Measurements from ENCODE around the gene AP3S2.

DNA sequence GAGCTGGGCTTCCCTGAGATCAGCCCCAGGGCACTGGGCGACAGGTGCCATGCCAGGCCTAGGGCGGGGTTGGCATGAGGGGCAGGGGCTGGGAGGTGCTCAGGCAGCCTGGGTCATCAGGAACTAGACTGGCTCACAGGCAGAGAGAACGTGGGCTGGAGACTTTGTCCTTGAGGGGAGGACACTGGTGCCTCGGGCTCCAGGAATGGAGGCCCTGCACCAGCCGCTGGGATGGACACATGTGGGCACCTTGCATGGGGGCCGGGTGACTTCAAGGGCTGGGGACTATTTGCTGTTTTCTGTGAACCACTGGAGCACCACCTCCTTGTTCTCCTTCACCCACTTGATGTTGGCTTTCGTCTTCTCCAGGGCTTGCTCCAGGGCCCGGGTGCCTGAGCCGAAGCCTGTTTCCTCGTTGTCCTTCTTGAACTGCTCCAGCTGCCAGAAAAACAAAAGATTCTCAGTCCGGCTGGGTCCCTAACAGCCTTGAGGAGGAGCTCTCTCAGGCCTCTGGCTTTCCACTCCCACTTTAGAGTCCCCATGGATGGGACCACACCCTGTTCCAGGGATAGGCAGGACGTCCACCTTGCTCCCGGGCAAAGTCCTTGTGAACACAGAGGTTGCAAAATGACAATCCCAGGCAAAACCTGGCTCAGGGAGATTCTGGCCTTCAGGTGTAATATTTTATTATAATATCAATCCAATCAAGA is 108.6 kb downstream of the AP3S2 start:
- TF ChIP-seq, protein P1, sequence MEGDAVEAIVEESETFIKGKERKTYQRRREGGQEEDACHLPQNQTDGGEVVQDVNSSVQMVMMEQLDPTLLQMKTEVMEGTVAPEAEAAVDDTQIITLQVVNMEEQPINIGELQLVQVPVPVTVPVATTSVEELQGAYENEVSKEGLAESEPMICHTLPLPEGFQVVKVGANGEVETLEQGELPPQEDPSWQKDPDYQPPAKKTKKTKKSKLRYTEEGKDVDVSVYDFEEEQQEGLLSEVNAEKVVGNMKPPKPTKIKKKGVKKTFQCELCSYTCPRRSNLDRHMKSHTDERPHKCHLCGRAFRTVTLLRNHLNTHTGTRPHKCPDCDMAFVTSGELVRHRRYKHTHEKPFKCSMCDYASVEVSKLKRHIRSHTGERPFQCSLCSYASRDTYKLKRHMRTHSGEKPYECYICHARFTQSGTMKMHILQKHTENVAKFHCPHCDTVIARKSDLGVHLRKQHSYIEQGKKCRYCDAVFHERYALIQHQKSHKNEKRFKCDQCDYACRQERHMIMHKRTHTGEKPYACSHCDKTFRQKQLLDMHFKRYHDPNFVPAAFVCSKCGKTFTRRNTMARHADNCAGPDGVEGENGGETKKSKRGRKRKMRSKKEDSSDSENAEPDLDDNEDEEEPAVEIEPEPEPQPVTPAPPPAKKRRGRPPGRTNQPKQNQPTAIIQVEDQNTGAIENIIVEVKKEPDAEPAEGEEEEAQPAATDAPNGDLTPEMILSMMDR (IDR thresholded peaks at IDR 0.05), result no peak
- TF ChIP-seq, protein P2, sequence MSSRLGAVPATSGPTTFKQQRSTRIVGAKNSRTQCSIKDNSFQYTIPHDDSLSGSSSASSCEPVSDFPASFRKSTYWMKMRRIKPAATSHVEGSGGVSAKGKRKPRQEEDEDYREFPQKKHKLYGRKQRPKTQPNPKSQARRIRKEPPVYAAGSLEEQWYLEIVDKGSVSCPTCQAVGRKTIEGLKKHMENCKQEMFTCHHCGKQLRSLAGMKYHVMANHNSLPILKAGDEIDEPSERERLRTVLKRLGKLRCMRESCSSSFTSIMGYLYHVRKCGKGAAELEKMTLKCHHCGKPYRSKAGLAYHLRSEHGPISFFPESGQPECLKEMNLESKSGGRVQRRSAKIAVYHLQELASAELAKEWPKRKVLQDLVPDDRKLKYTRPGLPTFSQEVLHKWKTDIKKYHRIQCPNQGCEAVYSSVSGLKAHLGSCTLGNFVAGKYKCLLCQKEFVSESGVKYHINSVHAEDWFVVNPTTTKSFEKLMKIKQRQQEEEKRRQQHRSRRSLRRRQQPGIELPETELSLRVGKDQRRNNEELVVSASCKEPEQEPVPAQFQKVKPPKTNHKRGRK (CRISPR knock-in tag; IDR thresholded peaks at IDR 0.05; ENCODE audit: borderline replicate concordance), result no peak
- TF ChIP-seq, protein P3, sequence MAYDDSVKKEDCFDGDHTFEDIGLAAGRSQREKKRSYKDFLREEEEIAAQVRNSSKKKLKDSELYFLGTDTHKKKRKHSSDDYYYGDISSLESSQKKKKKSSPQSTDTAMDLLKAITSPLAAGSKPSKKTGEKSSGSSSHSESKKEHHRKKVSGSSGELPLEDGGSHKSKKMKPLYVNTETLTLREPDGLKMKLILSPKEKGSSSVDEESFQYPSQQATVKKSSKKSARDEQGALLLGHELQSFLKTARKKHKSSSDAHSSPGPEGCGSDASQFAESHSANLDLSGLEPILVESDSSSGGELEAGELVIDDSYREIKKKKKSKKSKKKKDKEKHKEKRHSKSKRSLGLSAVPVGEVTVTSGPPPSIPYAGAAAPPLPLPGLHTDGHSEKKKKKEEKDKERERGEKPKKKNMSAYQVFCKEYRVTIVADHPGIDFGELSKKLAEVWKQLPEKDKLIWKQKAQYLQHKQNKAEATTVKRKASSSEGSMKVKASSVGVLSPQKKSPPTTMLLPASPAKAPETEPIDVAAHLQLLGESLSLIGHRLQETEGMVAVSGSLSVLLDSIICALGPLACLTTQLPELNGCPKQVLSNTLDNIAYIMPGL (CRISPR knock-in tag; IDR thresholded peaks at IDR 0.05), result no peak
- TF ChIP-seq FOXK1 (CRISPR knock-in tag; IDR thresholded peaks at IDR 0.05) (no peak), ZNF121 (CRISPR knock-in tag; IDR thresholded peaks at IDR 0.05) (no peak), ZNF396 (CRISPR knock-in tag; IDR thresholded peaks at IDR 0.05; ENCODE audit: borderline replicate concordance) (no peak), IRF2 (CRISPR knock-in tag; IDR thresholded peaks at IDR 0.05; ENCODE audit: borderline replicate concordance, low read depth) (no peak)
- TF ChIP-seq, protein P4, sequence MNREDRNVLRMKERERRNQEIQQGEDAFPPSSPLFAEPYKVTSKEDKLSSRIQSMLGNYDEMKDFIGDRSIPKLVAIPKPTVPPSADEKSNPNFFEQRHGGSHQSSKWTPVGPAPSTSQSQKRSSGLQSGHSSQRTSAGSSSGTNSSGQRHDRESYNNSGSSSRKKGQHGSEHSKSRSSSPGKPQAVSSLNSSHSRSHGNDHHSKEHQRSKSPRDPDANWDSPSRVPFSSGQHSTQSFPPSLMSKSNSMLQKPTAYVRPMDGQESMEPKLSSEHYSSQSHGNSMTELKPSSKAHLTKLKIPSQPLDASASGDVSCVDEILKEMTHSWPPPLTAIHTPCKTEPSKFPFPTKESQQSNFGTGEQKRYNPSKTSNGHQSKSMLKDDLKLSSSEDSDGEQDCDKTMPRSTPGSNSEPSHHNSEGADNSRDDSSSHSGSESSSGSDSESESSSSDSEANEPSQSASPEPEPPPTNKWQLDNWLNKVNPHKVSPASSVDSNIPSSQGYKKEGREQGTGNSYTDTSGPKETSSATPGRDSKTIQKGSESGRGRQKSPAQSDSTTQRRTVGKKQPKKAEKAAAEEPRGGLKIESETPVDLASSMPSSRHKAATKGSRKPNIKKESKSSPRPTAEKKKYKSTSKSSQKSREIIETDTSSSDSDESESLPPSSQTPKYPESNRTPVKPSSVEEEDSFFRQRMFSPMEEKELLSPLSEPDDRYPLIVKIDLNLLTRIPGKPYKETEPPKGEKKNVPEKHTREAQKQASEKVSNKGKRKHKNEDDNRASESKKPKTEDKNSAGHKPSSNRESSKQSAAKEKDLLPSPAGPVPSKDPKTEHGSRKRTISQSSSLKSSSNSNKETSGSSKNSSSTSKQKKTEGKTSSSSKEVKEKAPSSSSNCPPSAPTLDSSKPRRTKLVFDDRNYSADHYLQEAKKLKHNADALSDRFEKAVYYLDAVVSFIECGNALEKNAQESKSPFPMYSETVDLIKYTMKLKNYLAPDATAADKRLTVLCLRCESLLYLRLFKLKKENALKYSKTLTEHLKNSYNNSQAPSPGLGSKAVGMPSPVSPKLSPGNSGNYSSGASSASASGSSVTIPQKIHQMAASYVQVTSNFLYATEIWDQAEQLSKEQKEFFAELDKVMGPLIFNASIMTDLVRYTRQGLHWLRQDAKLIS (CRISPR knock-in tag; IDR thresholded peaks at IDR 0.05; ENCODE audit: borderline replicate concordance), result no peak
- TF ChIP-seq, protein P5, sequence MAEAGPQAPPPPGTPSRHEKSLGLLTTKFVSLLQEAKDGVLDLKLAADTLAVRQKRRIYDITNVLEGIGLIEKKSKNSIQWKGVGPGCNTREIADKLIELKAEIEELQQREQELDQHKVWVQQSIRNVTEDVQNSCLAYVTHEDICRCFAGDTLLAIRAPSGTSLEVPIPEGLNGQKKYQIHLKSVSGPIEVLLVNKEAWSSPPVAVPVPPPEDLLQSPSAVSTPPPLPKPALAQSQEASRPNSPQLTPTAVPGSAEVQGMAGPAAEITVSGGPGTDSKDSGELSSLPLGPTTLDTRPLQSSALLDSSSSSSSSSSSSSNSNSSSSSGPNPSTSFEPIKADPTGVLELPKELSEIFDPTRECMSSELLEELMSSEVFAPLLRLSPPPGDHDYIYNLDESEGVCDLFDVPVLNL (CRISPR knock-in tag; IDR thresholded peaks at IDR 0.05; ENCODE audit: borderline replicate concordance, low read depth), result no peak
- TF ChIP-seq, protein P6, sequence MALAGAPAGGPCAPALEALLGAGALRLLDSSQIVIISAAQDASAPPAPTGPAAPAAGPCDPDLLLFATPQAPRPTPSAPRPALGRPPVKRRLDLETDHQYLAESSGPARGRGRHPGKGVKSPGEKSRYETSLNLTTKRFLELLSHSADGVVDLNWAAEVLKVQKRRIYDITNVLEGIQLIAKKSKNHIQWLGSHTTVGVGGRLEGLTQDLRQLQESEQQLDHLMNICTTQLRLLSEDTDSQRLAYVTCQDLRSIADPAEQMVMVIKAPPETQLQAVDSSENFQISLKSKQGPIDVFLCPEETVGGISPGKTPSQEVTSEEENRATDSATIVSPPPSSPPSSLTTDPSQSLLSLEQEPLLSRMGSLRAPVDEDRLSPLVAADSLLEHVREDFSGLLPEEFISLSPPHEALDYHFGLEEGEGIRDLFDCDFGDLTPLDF (CRISPR knock-in tag; IDR thresholded peaks at IDR 0.05), result no peak
- TF ChIP-seq, protein P7, sequence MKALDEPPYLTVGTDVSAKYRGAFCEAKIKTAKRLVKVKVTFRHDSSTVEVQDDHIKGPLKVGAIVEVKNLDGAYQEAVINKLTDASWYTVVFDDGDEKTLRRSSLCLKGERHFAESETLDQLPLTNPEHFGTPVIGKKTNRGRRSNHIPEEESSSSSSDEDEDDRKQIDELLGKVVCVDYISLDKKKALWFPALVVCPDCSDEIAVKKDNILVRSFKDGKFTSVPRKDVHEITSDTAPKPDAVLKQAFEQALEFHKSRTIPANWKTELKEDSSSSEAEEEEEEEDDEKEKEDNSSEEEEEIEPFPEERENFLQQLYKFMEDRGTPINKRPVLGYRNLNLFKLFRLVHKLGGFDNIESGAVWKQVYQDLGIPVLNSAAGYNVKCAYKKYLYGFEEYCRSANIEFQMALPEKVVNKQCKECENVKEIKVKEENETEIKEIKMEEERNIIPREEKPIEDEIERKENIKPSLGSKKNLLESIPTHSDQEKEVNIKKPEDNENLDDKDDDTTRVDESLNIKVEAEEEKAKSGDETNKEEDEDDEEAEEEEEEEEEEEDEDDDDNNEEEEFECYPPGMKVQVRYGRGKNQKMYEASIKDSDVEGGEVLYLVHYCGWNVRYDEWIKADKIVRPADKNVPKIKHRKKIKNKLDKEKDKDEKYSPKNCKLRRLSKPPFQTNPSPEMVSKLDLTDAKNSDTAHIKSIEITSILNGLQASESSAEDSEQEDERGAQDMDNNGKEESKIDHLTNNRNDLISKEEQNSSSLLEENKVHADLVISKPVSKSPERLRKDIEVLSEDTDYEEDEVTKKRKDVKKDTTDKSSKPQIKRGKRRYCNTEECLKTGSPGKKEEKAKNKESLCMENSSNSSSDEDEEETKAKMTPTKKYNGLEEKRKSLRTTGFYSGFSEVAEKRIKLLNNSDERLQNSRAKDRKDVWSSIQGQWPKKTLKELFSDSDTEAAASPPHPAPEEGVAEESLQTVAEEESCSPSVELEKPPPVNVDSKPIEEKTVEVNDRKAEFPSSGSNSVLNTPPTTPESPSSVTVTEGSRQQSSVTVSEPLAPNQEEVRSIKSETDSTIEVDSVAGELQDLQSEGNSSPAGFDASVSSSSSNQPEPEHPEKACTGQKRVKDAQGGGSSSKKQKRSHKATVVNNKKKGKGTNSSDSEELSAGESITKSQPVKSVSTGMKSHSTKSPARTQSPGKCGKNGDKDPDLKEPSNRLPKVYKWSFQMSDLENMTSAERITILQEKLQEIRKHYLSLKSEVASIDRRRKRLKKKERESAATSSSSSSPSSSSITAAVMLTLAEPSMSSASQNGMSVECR (CRISPR knock-in tag; IDR thresholded peaks at IDR 0.05; ENCODE audit: borderline replicate concordance), result no peak
- TF ChIP-seq, protein P8, sequence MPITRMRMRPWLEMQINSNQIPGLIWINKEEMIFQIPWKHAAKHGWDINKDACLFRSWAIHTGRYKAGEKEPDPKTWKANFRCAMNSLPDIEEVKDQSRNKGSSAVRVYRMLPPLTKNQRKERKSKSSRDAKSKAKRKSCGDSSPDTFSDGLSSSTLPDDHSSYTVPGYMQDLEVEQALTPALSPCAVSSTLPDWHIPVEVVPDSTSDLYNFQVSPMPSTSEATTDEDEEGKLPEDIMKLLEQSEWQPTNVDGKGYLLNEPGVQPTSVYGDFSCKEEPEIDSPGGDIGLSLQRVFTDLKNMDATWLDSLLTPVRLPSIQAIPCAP (CRISPR knock-in tag; IDR thresholded peaks at IDR 0.05), result no peak
- TF ChIP-seq, protein P9, sequence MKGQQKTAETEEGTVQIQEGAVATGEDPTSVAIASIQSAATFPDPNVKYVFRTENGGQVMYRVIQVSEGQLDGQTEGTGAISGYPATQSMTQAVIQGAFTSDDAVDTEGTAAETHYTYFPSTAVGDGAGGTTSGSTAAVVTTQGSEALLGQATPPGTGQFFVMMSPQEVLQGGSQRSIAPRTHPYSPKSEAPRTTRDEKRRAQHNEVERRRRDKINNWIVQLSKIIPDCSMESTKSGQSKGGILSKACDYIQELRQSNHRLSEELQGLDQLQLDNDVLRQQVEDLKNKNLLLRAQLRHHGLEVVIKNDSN (CRISPR knock-in tag; IDR thresholded peaks at IDR 0.05), result no peak
- TF ChIP-seq, protein P10, sequence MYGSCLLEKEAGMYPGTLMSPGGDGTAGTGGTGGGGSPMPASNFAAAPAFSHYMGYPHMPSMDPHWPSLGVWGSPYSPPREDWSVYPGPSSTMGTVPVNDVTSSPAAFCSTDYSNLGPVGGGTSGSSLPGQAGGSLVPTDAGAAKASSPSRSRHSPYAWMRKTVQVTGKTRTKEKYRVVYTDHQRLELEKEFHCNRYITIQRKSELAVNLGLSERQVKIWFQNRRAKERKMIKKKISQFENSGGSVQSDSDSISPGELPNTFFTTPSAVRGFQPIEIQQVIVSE (CRISPR knock-in tag; IDR thresholded peaks at IDR 0.05; ENCODE audit: borderline replicate concordance), result no peak
